HepG2 (cell line): Measurements from ENCODE around the gene EIF4E1B. TPM values are rescaled to one million over a fixed set of nuclear protein-coding genes. Genes with fewer than 3 reads are reported as not detected.

Source experiments
- ATAC-seq: fragments of 200-7000 bp; cut with Tn5 transposase; 3 replicates; pipeline ENCODE4 v1.9.1; 2020; ENCODE audit warnings: mild to moderate bottlenecking, moderate library complexity
- BruUV-seq: library from RNA; stranded (reverse); fragments of 400-500 nt; replicated peaks from 2 replicates; lab custom pipeline; 2021; lab: Mats Ljungman, UMichigan
- CTCF ChIA-PET: fragments of 300-600 bp; formaldehyde crosslinking; extraction: SDS; loops from one replicate; lab custom pipeline; 2021; ENCODE audit warnings: low total read pairs, inconsistent platforms, low intra/inter-chr PET ratio; lab: Yijun Ruan, JAX
- POLR2A ChIA-PET: fragments of 350-600 bp; sonication (Branson Sonifier 250); formaldehyde crosslinking; loops from one replicate; lab custom pipeline; 2020; ENCODE audit warnings: antibody characterized with exemption, inconsistent platforms; lab: Yijun Ruan, JAX
- DNase-seq: peaks from one replicate; pipeline ENCODE4 v3.0.0-alpha.2; 2015; ENCODE audit warnings: low spot score
- FAIRE-seq: peaks from 3 replicates; lab custom pipeline; 2011; peaks lifted over from hg19 to GRCh38; lab: Jason Lieb, UNC
- H2AFZ ChIP-seq: one replicate; pipeline ENCODE4 v1.6.1; 2011; ENCODE audit warnings: low read length, inconsistent platforms
- H3K27ac ChIP-seq: fragments of 300-600 bp; 3 replicates; pipeline ENCODE4 v1.8.0; 2011; ENCODE audit warnings: mixed run types, mild to moderate bottlenecking, mixed read lengths, low read length, inconsistent platforms; ENCODE audit not compliant: insufficient read depth; ENCODE audit errors: extremely low read length
- H3K27me3 ChIP-seq, 2 experiments: fragments of 200-600 bp in 1 of 2; 2 replicates in 1 of 2; 3 replicates in 1 of 2; pipeline versions ENCODE4 v1.6.0 to v1.8.0; 2011; ENCODE audit warnings: low read length in 2 of 2, mild to moderate bottlenecking in 2 of 2, moderate library complexity in 2 of 2, inconsistent platforms in 1 of 2; ENCODE audit not compliant: insufficient read depth in 2 of 2, control insufficient read depth in 1 of 2
- H3K36me3 ChIP-seq, 2 experiments: fragments of 200-600 bp in 1 of 2; replicated peaks in 1 of 2; 2 replicates in 1 of 2; 3 replicates in 1 of 2; pipeline versions ENCODE4 v1.5.1 to v1.8.0; 2011; ENCODE audit warnings: low read length in 2 of 2, inconsistent platforms in 1 of 2; ENCODE audit not compliant: insufficient read depth in 2 of 2, control insufficient read depth in 1 of 2
- H3K4me1 ChIP-seq: 2 replicates; pipeline ENCODE4 v1.5.1; 2012; ENCODE audit warnings: low read length, inconsistent platforms; ENCODE audit not compliant: insufficient read depth
- H3K4me2 ChIP-seq: 2 replicates; pipeline ENCODE4 v1.6.0; 2011; ENCODE audit warnings: low read depth, low read length, inconsistent platforms
- H3K4me3 ChIP-seq, 3 experiments: fragments of 200-600 bp in 1 of 3; sonication (generic), shearing (Covaris generic) in 1 of 3; replicated peaks in 1 of 3; 2 replicates each; pipeline ENCODE4 v1.5.1; 2011 to 2016; ENCODE audit warnings: low read length in 3 of 3, inconsistent platforms in 2 of 3, low read depth in 2 of 3, mild to moderate bottlenecking in 2 of 3, control low read depth in 1 of 3, mixed read lengths in 1 of 3; ENCODE audit not compliant: insufficient read depth in 1 of 3
- H3K79me2 ChIP-seq: one replicate; pipeline ENCODE4 v1.6.1; 2011; ENCODE audit warnings: low read length, inconsistent platforms; ENCODE audit not compliant: insufficient read depth
- H3K9ac ChIP-seq: 2 replicates; pipeline ENCODE4 v1.6.0; 2011; ENCODE audit warnings: mild to moderate bottlenecking, low read depth, low read length, inconsistent platforms; ENCODE audit not compliant: insufficient read depth
- H3K9me3 ChIP-seq: 2 replicates; pipeline ENCODE4 v1.5.1; 2012; ENCODE audit warnings: mild to moderate bottlenecking, low read length
- H4K20me1 ChIP-seq: 2 replicates; pipeline ENCODE4 v1.6.0; 2011; ENCODE audit warnings: inconsistent platforms, mild to moderate bottlenecking, low read length, moderate library complexity; ENCODE audit not compliant: insufficient read depth
- ATRX ChIP-seq: sonication (generic); formaldehyde crosslinking; IDR thresholded peaks from 2 replicates; pipeline ENCODE4 v1.4.0; 2020; ENCODE audit warnings: missing genetic modification reagents, borderline replicate concordance
- EZH2 ChIP-seq: conservative IDR thresholded peaks from 2 replicates; pipeline ENCODE4 v1.6.1; 2012; ENCODE audit warnings: mild to moderate bottlenecking, low read depth, low read length, moderate library complexity
- GRHL1 ChIP-seq: sonication (generic); formaldehyde crosslinking; conservative IDR thresholded peaks from 2 replicates; pipeline ENCODE4 v1.8.0; 2022; ENCODE audit warnings: missing genetic modification reagents
- KDM6A ChIP-seq: IDR thresholded peaks from 2 replicates; pipeline ENCODE4 v1.6.1; 2016; ENCODE audit warnings: low read depth
- KLF16 ChIP-seq, 2 experiments: sonication (generic) in 1 of 2; formaldehyde crosslinking in 1 of 2; IDR thresholded peaks; 2 replicates each; pipeline versions ENCODE4 v1.6.1 to v1.8.0; 2016 to 2023; ENCODE audit warnings: missing genetic modification reagents in 2 of 2, missing compliant biosample characterization in 1 of 2
- NCOA5 ChIP-seq: sonication (generic); formaldehyde crosslinking; IDR thresholded peaks from 2 replicates; pipeline ENCODE4 v1.4.0; 2020; ENCODE audit warnings: missing genetic modification reagents
- NR1H2 ChIP-seq: sonication (generic); formaldehyde crosslinking; IDR thresholded peaks from 2 replicates; pipeline ENCODE4 v1.8.1; 2022; ENCODE audit warnings: low read depth, missing genetic modification reagents, borderline replicate concordance
- REXO4 ChIP-seq: sonication (generic); formaldehyde crosslinking; IDR thresholded peaks from 2 replicates; pipeline ENCODE4 v1.8.0; 2022; ENCODE audit warnings: missing genetic modification reagents, mild to moderate bottlenecking, borderline replicate concordance
- XRCC5 ChIP-seq: fragments of 200-400 bp; formaldehyde crosslinking; optimal IDR thresholded peaks from 2 replicates; pipeline ENCODE3; 2017; ENCODE audit warnings: mild to moderate bottlenecking, low read length
- ZFX ChIP-seq: sonication (generic); formaldehyde crosslinking; IDR thresholded peaks from 2 replicates; pipeline ENCODE4 v1.4.0; 2020; ENCODE audit warnings: mild to moderate bottlenecking, low read depth, missing genetic modification reagents, moderate library complexity
- ZNF143 ChIP-seq: sonication (generic); formaldehyde crosslinking; IDR thresholded peaks from 2 replicates; pipeline ENCODE4 v1.4.0; 2020; ENCODE audit warnings: missing genetic modification reagents
- ZNF589 ChIP-seq: sonication (generic); formaldehyde crosslinking; conservative IDR thresholded peaks from 2 replicates; pipeline ENCODE4 v1.8.0; 2022; ENCODE audit warnings: mild to moderate bottlenecking, moderate library complexity, missing genetic modification reagents
- ZSCAN20 ChIP-seq: sonication (generic); formaldehyde crosslinking; IDR thresholded peaks from 2 replicates; pipeline ENCODE4 v1.4.0; 2020; ENCODE audit warnings: missing genetic modification reagents, mild to moderate bottlenecking, borderline replicate concordance
- WGBS: methylation state at CpG from one replicate; pipeline ENCODE4 v1.1.6; 2017; ENCODE audit warnings: low lambda C conversion rate; 5-methylcytosine and 5-hydroxymethylcytosine counted together
- in situ Hi-C: cut with HindIII; loops from 2 replicates; pipeline ENCODE4 v1.10.0; 2017; ENCODE audit warnings: low pct_unique_long_range_greater_than_20kb; ENCODE audit not compliant: extremely low pct_ligation_motif_present
- intact Hi-C: fragments of 100-400 bp; cut with micrococcal nuclease; formaldehyde crosslinking; loops from one replicate; pipeline ENCODE4 v1.10.0; 2022; ENCODE audit not compliant: unreplicated experiment
- polyA plus RNA-seq, 8 experiments: library from polyadenylated mRNA; depleted of rRNA in 3 of 8; stranded (reverse) in 7 of 8; unstranded in 1 of 8; fragments of >200 nt; fragmentation: Illumina TruSeq in 4 of 8; extraction: Trizol in 4 of 8; gene quantifications; 2 replicates each; pipeline versions ENCODE4 v1.2.1 to v1.2.3, GENCODE V29; 2011 to 2016; ENCODE audit warnings: low read depth in 4 of 8, missing spikeins in 1 of 8, mixed read lengths in 1 of 8; ENCODE audit not compliant: insufficient read depth in 1 of 8
- total RNA-seq, 5 experiments: library from RNA; depleted of rRNA; stranded (reverse); fragments of >200 nt; fragmentation: Illumina TruSeq; extraction: Trizol; gene quantifications; 2 replicates each; pipeline ENCODE4 v1.2.3, GENCODE V29; 2016; ENCODE audit warnings: low read depth in 1 of 5
- TF ChIP-seq, protein P1 (sequence below): sonication (generic); formaldehyde crosslinking; IDR thresholded peaks from 2 replicates; pipeline ENCODE4 v1.5.1; 2020; ENCODE audit warnings: missing genetic modification reagents, mild to moderate bottlenecking, borderline replicate concordance

EIF4E1B gene
- total and polyA plus RNA-seq, 2 of the 13 experiments (the other 11 are each of a cell fraction or from before 2014, with no cell fraction given), result not detected

- no TSS peak for BruUV-seq
- Histone ChIP-seq H2AFZ (no peak overlapping the region), H3K27me3 (peaks cover 5 to 15% of the 10 kb centered on the region in 2 experiments; a peak in 4 of 5 replicates), H3K79me2 (no peaks in the 10 kb centered on the region), H3K4me1 (0 out of 2 replicates have a peak, but pooled peaks cover under 1% of the 10 kb centered on the region), H3K9me3 (no peaks in the 10 kb centered on the region), H3K36me3 (no peaks in the 10 kb centered on the region), H3K4me3 (no peak overlapping the region), H3K27ac (no peak overlapping the region), H3K9ac (no peak overlapping the region), H4K20me1 (no peaks in the 10 kb centered on the region), H3K4me2 (no peak overlapping the region)
- 0% methylated on average over 3 of the region's 6 CpGs for WGBS
- DNase-seq, result no peak
- TF ChIP-seq KLF16 (CRISPR knock-in tag; IDR thresholded peaks at IDR 0.05) (no peak), NCOA5 (CRISPR knock-in tag) (no peak), ZFX (no peak), EZH2 (no peak), NR1H2 (CRISPR knock-in tag) (no peak)
- TF ChIP-seq, protein P1, sequence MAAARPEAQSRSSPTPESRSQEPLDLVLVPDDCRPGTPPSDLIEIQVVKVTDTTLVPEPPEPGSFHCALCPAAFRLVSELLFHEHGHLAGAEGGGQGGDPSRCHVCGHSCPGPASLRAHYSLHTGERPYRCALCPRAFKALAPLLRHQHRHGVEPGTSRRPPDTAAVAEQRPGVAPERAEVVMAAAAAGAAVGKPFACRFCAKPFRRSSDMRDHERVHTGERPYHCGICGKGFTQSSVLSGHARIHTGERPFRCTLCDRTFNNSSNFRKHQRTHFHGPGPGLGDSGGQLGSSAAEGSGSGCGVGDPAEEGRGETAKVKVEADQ, result no peak
- POLR2A ChIA-PET, result no interaction called here
- in situ Hi-C loops, result loop anchor here (10.0 kb wide), 1 partner anchor 290 kb away; no protein-coding TSS in a partner anchor
- CTCF ChIA-PET, result no interaction called here
- intact Hi-C loops, result no loop called here
- FAIRE-seq, result no peak
- ATAC-seq, result no peak
These were observed 34.0 kb downstream of the EIF4E1B start for GRCh38 chr5:176664479-176664878.

DNA sequence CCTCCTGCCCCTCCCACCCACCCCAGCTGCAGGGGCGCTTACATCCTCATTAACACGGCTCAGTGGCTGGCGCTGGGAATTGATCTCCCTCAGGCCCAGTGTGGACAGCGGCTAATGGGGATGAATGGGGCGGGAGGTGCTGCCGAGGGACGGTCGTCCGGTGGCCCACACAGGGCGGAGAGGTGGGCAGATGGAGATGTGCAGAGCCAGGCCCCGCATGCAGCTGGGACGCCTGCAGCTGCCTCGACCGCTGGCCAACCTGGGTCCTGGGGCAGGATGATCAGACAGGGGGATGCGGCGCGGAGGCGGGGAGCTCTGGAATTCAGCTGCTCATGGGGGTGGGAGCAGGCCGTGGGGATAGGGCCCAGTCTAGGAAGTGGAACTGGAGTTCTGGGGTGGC lies 34.4 kb downstream of the EIF4E1B start:
- in situ Hi-C loops (loop anchor here (10.0 kb wide), 1 partner anchor 290 kb away; no protein-coding TSS in a partner anchor), intact Hi-C loops (no loop called here)
- Histone ChIP-seq H3K27ac (no peak overlapping the region), H3K4me2 (no peak overlapping the region), H3K4me3 (no peak overlapping the region), H3K4me1 (no peaks in the 10 kb centered on the region), H3K27me3 (peaks cover 5 to 15% of the 10 kb centered on the region in 2 experiments; a peak in 4 of 5 replicates), H2AFZ (no peak overlapping the region), H4K20me1 (no peaks in the 10 kb centered on the region), H3K9me3 (no peaks in the 10 kb centered on the region), H3K9ac (no peak overlapping the region), H3K36me3 (no peaks in the 10 kb centered on the region), H3K79me2 (no peaks in the 10 kb centered on the region)
- FAIRE-seq, result no peak
- ChIA-PET POLR2A (no interaction called here), CTCF (no interaction called here)
- DNase-seq, result no peak
- no TSS peak for BruUV-seq
- WGBS, result 48% methylated on average over 10 of the region's 19 CpGs
- ATAC-seq, result no peak
- no peak for TF ChIP-seq XRCC5
- no peak for TF ChIP-seq ATRX (CRISPR knock-in tag)
- TF ChIP-seq REXO4 (CRISPR knock-in tag), result no peak
- no peak for TF ChIP-seq ZSCAN20 (CRISPR knock-in tag)
- TF ChIP-seq KDM6A, result no peak
- TF ChIP-seq ZNF589 (CRISPR knock-in tag), result no peak
- no peak for TF ChIP-seq GRHL1 (CRISPR knock-in tag)
- TF ChIP-seq ZNF143 (CRISPR knock-in tag), result no peak
